Uterus (tissue), 2 donors: ENCODE data around the gene GBA2.

ENCODE experiments used
- POLR2A ChIP-seq, 2 donors: fragments of 450-650 bp; IDR thresholded peaks; one replicate each; pipeline ENCODE4 v1.6.1; 2016; ENCODE audit warnings: antibody characterized with exemption in 2 of 2, mild to moderate bottlenecking in 1 of 2, moderate library complexity in 1 of 2
- TF ChIP-seq, protein P1 (sequence below), 4 experiments: fragments of 200-600 bp in 2 of 4; fragments of 450-650 bp in 2 of 4; sonication (generic) in 2 of 4; IDR thresholded peaks; one replicate each; pipeline ENCODE4 v1.5.1; 2016 to 2019; ENCODE audit warnings: antibody characterized with exemption in 4 of 4, mild to moderate bottlenecking in 2 of 4, moderate library complexity in 1 of 4

GRCh38 chr9:35687306-35687705 lies 61.7 kb downstream of the GBA2 start:
- TF ChIP-seq, protein P1, sequence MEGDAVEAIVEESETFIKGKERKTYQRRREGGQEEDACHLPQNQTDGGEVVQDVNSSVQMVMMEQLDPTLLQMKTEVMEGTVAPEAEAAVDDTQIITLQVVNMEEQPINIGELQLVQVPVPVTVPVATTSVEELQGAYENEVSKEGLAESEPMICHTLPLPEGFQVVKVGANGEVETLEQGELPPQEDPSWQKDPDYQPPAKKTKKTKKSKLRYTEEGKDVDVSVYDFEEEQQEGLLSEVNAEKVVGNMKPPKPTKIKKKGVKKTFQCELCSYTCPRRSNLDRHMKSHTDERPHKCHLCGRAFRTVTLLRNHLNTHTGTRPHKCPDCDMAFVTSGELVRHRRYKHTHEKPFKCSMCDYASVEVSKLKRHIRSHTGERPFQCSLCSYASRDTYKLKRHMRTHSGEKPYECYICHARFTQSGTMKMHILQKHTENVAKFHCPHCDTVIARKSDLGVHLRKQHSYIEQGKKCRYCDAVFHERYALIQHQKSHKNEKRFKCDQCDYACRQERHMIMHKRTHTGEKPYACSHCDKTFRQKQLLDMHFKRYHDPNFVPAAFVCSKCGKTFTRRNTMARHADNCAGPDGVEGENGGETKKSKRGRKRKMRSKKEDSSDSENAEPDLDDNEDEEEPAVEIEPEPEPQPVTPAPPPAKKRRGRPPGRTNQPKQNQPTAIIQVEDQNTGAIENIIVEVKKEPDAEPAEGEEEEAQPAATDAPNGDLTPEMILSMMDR (IDR thresholded peaks at IDR 0.05) = no peak
- TF ChIP-seq POLR2A (IDR thresholded peaks at IDR 0.05) = no peak
